Measurements from ENCODE around the gene MAP3K5.

MAP3K5 gene

DNA sequence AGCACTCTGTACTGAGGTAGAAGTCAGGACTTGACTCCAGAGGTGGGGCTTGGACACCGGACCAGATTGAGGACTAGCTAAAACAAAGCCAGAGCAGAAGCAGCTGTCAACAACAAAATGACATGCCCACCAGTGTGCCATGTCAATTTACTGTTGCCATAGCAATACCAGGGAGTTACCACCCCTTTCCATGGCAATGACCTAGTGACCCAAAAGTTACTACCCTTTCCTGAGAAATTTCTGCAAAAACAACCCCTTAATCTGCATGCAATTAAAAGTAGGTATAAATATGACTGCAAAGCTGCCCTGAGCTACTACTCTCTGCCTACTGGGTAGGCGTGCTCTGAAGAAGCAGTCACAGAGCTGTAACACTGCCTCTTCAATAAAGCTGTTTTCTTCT is 21.0 kb downstream of the MAP3K5 start:
- WGBS, 2 experiments: 87 to 93% methylated on average over 2 of the region's 2 CpGs
- Histone ChIP-seq H3K9me3 (ENCODE audit: control insufficient read depth, low read length) (no peaks in the 10 kb centered on the region), H3K36me3 (ENCODE audit: control insufficient read depth, insufficient read depth, low read length) (no peaks in the 10 kb centered on the region), H3K4me1 (ENCODE audit: control insufficient read depth, insufficient read depth, low read length) (no peaks in the 10 kb centered on the region), H3K4me3 (ENCODE audit: insufficient read depth, low read depth, low read length) (no peak overlapping the region), H3K27ac (ENCODE audit: insufficient read depth, low read depth, low read length, poor library complexity, severe bottlenecking) (no peak overlapping the region), H3K27me3 (ENCODE audit: control insufficient read depth, insufficient read depth, low read length, poor library complexity, severe bottlenecking) (no peaks in the 10 kb centered on the region)

GRCh38 chr6:136769759-136770158 is 22.5 kb downstream of the MAP3K5 start:
- Histone ChIP-seq H3K36me3 (ENCODE audit: control insufficient read depth, insufficient read depth, low read length) (no peaks in the 10 kb centered on the region), H3K27ac (ENCODE audit: insufficient read depth, low read depth, low read length, poor library complexity, severe bottlenecking) (no peak overlapping the region), H3K4me1 (ENCODE audit: control insufficient read depth, insufficient read depth, low read length) (no peaks in the 10 kb centered on the region), H3K4me3 (ENCODE audit: insufficient read depth, low read depth, low read length) (no peak overlapping the region), H3K27me3 (ENCODE audit: control insufficient read depth, insufficient read depth, low read length, poor library complexity, severe bottlenecking) (no peaks in the 10 kb centered on the region), H3K9me3 (ENCODE audit: control insufficient read depth, low read length) (no peaks in the 10 kb centered on the region)
- no CpG with 5 or more reads among the region's 1 CpG for WGBS, 2 experiments

DNA sequence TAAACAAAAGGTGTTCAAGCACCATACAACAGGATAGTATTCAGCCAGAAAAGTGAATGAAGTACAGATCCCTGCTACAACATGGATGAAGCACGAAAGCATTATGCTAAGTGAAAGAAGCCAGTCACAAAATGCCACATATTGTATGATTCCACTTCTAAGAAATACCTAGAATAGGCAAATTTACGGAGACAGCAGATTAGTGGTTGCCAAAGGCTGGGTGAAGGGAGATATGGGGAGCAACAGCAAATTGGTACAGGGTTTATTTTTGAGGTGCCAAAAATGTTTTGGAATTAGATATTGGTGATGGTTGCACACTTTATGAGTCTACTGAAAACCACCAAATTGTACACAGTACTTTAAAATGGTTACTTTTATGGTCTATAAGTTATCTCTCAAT is 23.2 kb downstream of the MAP3K5 start:
- Histone ChIP-seq H3K9me3 (ENCODE audit: control insufficient read depth, low read length) (no peaks in the 10 kb centered on the region), H3K27ac (ENCODE audit: insufficient read depth, low read depth, low read length, poor library complexity, severe bottlenecking) (no peak overlapping the region), H3K27me3 (ENCODE audit: control insufficient read depth, insufficient read depth, low read length, poor library complexity, severe bottlenecking) (no peaks in the 10 kb centered on the region), H3K36me3 (ENCODE audit: control insufficient read depth, insufficient read depth, low read length) (no peaks in the 10 kb centered on the region), H3K4me1 (ENCODE audit: control insufficient read depth, insufficient read depth, low read length) (no peaks in the 10 kb centered on the region), H3K4me3 (ENCODE audit: insufficient read depth, low read depth, low read length) (no peak overlapping the region)
- 96 to 100% methylated on average over 2 of the region's 2 CpGs for WGBS, 2 experiments

GRCh38 chr6:136767570-136768309 is 24.5 kb downstream of the MAP3K5 start:
- H3K27me3 ChIP-seq (ENCODE audit: control insufficient read depth, insufficient read depth, low read length, poor library complexity, severe bottlenecking): no peaks in the 10 kb centered on the region
- 92 to 93% methylated on average over 6 of the region's 6 CpGs for WGBS, 2 experiments
- no peaks in the 10 kb centered on the region for H3K9me3 ChIP-seq (ENCODE audit: control insufficient read depth, low read length)

GRCh38 chr6:136767103-136767502 is 25.2 kb downstream of the MAP3K5 start:
- Histone ChIP-seq H3K36me3 (ENCODE audit: control insufficient read depth, insufficient read depth, low read length) (no peaks in the 10 kb centered on the region), H3K4me3 (ENCODE audit: insufficient read depth, low read depth, low read length) (no peak overlapping the region), H3K4me1 (ENCODE audit: control insufficient read depth, insufficient read depth, low read length) (no peaks in the 10 kb centered on the region), H3K9me3 (ENCODE audit: control insufficient read depth, low read length) (no peaks in the 10 kb centered on the region), H3K27ac (ENCODE audit: insufficient read depth, low read depth, low read length, poor library complexity, severe bottlenecking) (no peak overlapping the region), H3K27me3 (ENCODE audit: control insufficient read depth, insufficient read depth, low read length, poor library complexity, severe bottlenecking) (no peaks in the 10 kb centered on the region)
- 81 to 90% methylated on average over 1 to 2 of the region's 2 CpGs for WGBS, 2 experiments

More at GRCh38 chr6:136767570-136768309, 24.5 kb downstream of the MAP3K5 start:
- Histone ChIP-seq H3K36me3 (ENCODE audit: control insufficient read depth, insufficient read depth, low read length) (no peaks in the 10 kb centered on the region), H3K4me1 (ENCODE audit: control insufficient read depth, insufficient read depth, low read length) (no peaks in the 10 kb centered on the region), H3K27ac (ENCODE audit: insufficient read depth, low read depth, low read length, poor library complexity, severe bottlenecking) (no peak overlapping the region), H3K4me3 (ENCODE audit: insufficient read depth, low read depth, low read length) (no peak overlapping the region)

- 88 to 91% methylated on average over 2 to 3 of the region's 3 CpGs for WGBS, 2 experiments
- no peaks in the 10 kb centered on the region for H3K4me1 ChIP-seq (ENCODE audit: control insufficient read depth, insufficient read depth, low read length)
- H3K27me3 ChIP-seq (ENCODE audit: control insufficient read depth, insufficient read depth, low read length, poor library complexity, severe bottlenecking): no peaks in the 10 kb centered on the region
- no peaks in the 10 kb centered on the region for H3K36me3 ChIP-seq (ENCODE audit: control insufficient read depth, insufficient read depth, low read length)
- H3K27ac ChIP-seq (ENCODE audit: insufficient read depth, low read depth, low read length, poor library complexity, severe bottlenecking): no peak overlapping the region
- no peak overlapping the region for H3K4me3 ChIP-seq (ENCODE audit: insufficient read depth, low read depth, low read length)
- no peaks in the 10 kb centered on the region for H3K9me3 ChIP-seq (ENCODE audit: control insufficient read depth, low read length)
Observed at GRCh38 chr6:136766274-136766673, 26.0 kb downstream of the MAP3K5 start.

DNA sequence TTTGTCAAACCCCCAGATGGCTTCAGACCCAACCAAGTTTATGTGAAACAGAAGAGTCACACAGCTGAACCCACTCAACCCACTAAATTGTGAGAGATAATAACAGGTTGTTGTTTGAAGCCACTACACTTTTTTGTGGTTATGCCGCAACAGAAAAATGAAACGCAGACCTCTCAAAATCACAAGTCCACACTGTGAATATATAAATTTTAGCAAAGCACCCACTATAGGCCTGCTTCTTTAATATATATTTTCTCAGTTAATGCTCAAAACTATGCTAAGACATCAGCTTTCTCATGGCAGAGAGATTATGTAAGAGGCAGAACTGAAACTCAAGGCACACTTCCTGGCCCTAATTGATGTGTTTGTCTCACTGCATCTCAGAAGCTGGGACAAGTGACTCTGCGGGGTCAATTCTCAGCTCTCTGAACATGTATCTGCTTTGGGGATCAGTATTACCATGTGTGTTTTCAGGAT is 27.7 kb downstream of the MAP3K5 start:
- H3K4me1 ChIP-seq (ENCODE audit: control insufficient read depth, insufficient read depth, low read length): no peaks in the 10 kb centered on the region
- H3K27me3 ChIP-seq (ENCODE audit: control insufficient read depth, insufficient read depth, low read length, poor library complexity, severe bottlenecking): no peaks in the 10 kb centered on the region
- H3K27ac ChIP-seq (ENCODE audit: insufficient read depth, low read depth, low read length, poor library complexity, severe bottlenecking): no peak overlapping the region
- H3K4me3 ChIP-seq (ENCODE audit: insufficient read depth, low read depth, low read length): no peak overlapping the region
- 91 to 98% methylated on average over 3 of the region's 3 CpGs for WGBS, 2 experiments
- H3K9me3 ChIP-seq (ENCODE audit: control insufficient read depth, low read length): no peaks in the 10 kb centered on the region
- no peaks in the 10 kb centered on the region for H3K36me3 ChIP-seq (ENCODE audit: control insufficient read depth, insufficient read depth, low read length)

GRCh38 chr6:136763716-136764516 is 28.4 kb downstream of the MAP3K5 start:
- H3K27ac ChIP-seq (ENCODE audit: insufficient read depth, low read depth, low read length, poor library complexity, severe bottlenecking): no peak overlapping the region
- 91 to 97% methylated on average over 5 of the region's 5 CpGs for WGBS, 2 experiments

DNA sequence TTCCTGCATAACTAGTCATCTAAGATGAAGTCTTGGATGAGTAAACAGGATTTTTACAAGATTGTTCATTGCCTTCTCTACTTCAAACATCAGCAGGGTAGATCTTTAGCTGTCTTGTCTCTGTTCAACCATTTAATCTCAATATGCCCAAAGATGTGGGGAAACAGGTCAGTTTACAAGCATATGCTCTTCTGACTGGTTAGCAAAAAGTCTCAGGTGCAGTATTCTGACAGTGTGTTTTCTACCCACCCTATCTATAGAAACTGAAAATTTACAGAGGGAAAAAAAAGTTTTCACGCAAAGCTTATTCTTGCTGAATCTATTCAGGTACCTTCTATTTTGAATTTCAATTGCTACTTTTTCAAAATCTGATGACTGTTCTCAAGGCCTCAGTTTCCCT is 29.0 kb downstream of the MAP3K5 start:
- H3K27ac ChIP-seq (ENCODE audit: insufficient read depth, low read depth, low read length, poor library complexity, severe bottlenecking): no peak overlapping the region
- no peaks in the 10 kb centered on the region for H3K36me3 ChIP-seq (ENCODE audit: control insufficient read depth, insufficient read depth, low read length)
- no peak overlapping the region for H3K4me3 ChIP-seq (ENCODE audit: insufficient read depth, low read depth, low read length)
- no peaks in the 10 kb centered on the region for H3K9me3 ChIP-seq (ENCODE audit: control insufficient read depth, low read length)
- 92 to 100% methylated on average over 1 of the region's 1 CpG for WGBS, 2 experiments
- H3K4me1 ChIP-seq (ENCODE audit: control insufficient read depth, insufficient read depth, low read length): no peaks in the 10 kb centered on the region
- H3K27me3 ChIP-seq (ENCODE audit: control insufficient read depth, insufficient read depth, low read length, poor library complexity, severe bottlenecking): no peaks in the 10 kb centered on the region

More at GRCh38 chr6:136763716-136764516, 28.4 kb downstream of the MAP3K5 start:
- H3K36me3 ChIP-seq (ENCODE audit: control insufficient read depth, insufficient read depth, low read length): no peaks in the 10 kb centered on the region
- H3K4me1 ChIP-seq (ENCODE audit: control insufficient read depth, insufficient read depth, low read length): no peaks in the 10 kb centered on the region
- no peaks in the 10 kb centered on the region for H3K27me3 ChIP-seq (ENCODE audit: control insufficient read depth, insufficient read depth, low read length, poor library complexity, severe bottlenecking)
- no peaks in the 10 kb centered on the region for H3K9me3 ChIP-seq (ENCODE audit: control insufficient read depth, low read length)
- H3K4me3 ChIP-seq (ENCODE audit: insufficient read depth, low read depth, low read length): no peak overlapping the region

Data from ectodermal cell (in vitro differentiated cells).